ENCODE data around the gene SLC44A4.
"Not testable (repeated sequence)": the region's sequence is repeated elsewhere in the genome, so short reads cannot be mapped to it uniquely, and the experiment has no call there.

SLC44A4 gene

GRCh38 chr6:31857774-31858173 lies 21.0 kb downstream of the SLC44A4 start:
- H4K8ac ChIP-seq (ENCODE audit: low read depth, low read length); H3K79me1 ChIP-seq (ENCODE audit: low read length); H3K79me2 ChIP-seq (ENCODE audit: control insufficient read depth, insufficient read depth, low read length, poor library complexity); H3K4me2 ChIP-seq (ENCODE audit: low read length); H3K27ac ChIP-seq (ENCODE audit: low read depth, low read length); H4K12ac ChIP-seq (ENCODE audit: low read depth, low read length); H3K27me3 ChIP-seq (ENCODE audit: insufficient read depth, low read length); H2BK5ac ChIP-seq (ENCODE audit: low read depth, low read length, poor library complexity); H3K9me3 ChIP-seq (ENCODE audit: insufficient read depth, low read depth, low read length); DNase-seq; H3K23ac ChIP-seq (ENCODE audit: low read length); H3K4ac ChIP-seq (ENCODE audit: low read depth, low read length); H4K91ac ChIP-seq (ENCODE audit: low read depth, low read length); H2AK5ac ChIP-seq (ENCODE audit: low read length); H2BK120ac ChIP-seq (ENCODE audit: insufficient read depth, low read length, poor library complexity); H3K18ac ChIP-seq (ENCODE audit: low read length); H3K4me1 ChIP-seq (ENCODE audit: control insufficient read depth in 1 of 2, insufficient read depth in 2 of 2, low read length in 2 of 2); H3K14ac ChIP-seq (ENCODE audit: low read length); H3K4me3 ChIP-seq (ENCODE audit: low read depth, low read length); H2BK12ac ChIP-seq (ENCODE audit: low read length); H2AFZ ChIP-seq (ENCODE audit: insufficient read depth, low read length, poor library complexity); H3K9ac ChIP-seq (ENCODE audit: low read length): not testable (repeated sequence)
- peaks cover 27 to 32% of the 10 kb centered on the region in 2 experiments for H3K36me3 ChIP-seq (ENCODE audit: control insufficient read depth in 1 of 2, insufficient read depth in 2 of 2, low read length in 2 of 2)
- WGBS (ENCODE audit: extremely low coverage, insufficient coverage, insufficient read length): no CpG with 5 or more reads among the region's 8 CpGs

- H4K12ac ChIP-seq (ENCODE audit: low read depth, low read length); H3K4me2 ChIP-seq (ENCODE audit: low read length); H3K4me3 ChIP-seq (ENCODE audit: low read depth, low read length); H3K4ac ChIP-seq (ENCODE audit: low read depth, low read length); H3K27ac ChIP-seq (ENCODE audit: low read depth, low read length); H4K8ac ChIP-seq (ENCODE audit: low read depth, low read length); H2BK12ac ChIP-seq (ENCODE audit: low read length); H2AFZ ChIP-seq (ENCODE audit: insufficient read depth, low read length, poor library complexity); H3K18ac ChIP-seq (ENCODE audit: low read length); H3K4me1 ChIP-seq (ENCODE audit: control insufficient read depth in 1 of 2, insufficient read depth in 2 of 2, low read length in 2 of 2); H3K79me2 ChIP-seq (ENCODE audit: control insufficient read depth, insufficient read depth, low read length, poor library complexity); H3K23ac ChIP-seq (ENCODE audit: low read length); H4K91ac ChIP-seq (ENCODE audit: low read depth, low read length); H2AK5ac ChIP-seq (ENCODE audit: low read length); H3K79me1 ChIP-seq (ENCODE audit: low read length); H2BK5ac ChIP-seq (ENCODE audit: low read depth, low read length, poor library complexity); H2BK120ac ChIP-seq (ENCODE audit: insufficient read depth, low read length, poor library complexity); H3K36me3 ChIP-seq (ENCODE audit: control insufficient read depth in 1 of 2, insufficient read depth in 2 of 2, low read length in 2 of 2); H3K9me3 ChIP-seq (ENCODE audit: insufficient read depth, low read depth, low read length); H3K27me3 ChIP-seq (ENCODE audit: insufficient read depth, low read length); H3K14ac ChIP-seq (ENCODE audit: low read length); DNase-seq; H3K9ac ChIP-seq (ENCODE audit: low read length): not testable (repeated sequence)
- no CpG with 5 or more reads among the region's 35 CpGs for WGBS (ENCODE audit: extremely low coverage, insufficient coverage, insufficient read length)
Observed at GRCh38 chr6:31851980-31852718, 26.6 kb downstream of the SLC44A4 start.

- Histone ChIP-seq H4K91ac (ENCODE audit: low read depth, low read length) (no peak overlapping the region), H3K18ac (ENCODE audit: low read length) (no peak overlapping the region), H3K23ac (ENCODE audit: low read length) (no peak overlapping the region), H2BK12ac (ENCODE audit: low read length) (no peak overlapping the region), H3K9me3 (ENCODE audit: insufficient read depth, low read depth, low read length) (no peaks in the 10 kb centered on the region), H2AFZ (ENCODE audit: insufficient read depth, low read length, poor library complexity) (no peak overlapping the region), H3K4me3 (ENCODE audit: low read depth, low read length) (no peak overlapping the region), H3K27ac (ENCODE audit: low read depth, low read length) (no peak overlapping the region), H2BK120ac (ENCODE audit: insufficient read depth, low read length, poor library complexity) (no peak overlapping the region), H3K9ac (ENCODE audit: low read length) (no peak overlapping the region), H2AK5ac (ENCODE audit: low read length) (no peak overlapping the region), H3K4me1 (ENCODE audit: control insufficient read depth in 1 of 2, insufficient read depth in 2 of 2, low read length in 2 of 2) (peaks cover 0 to 4% of the 10 kb centered on the region in 2 experiments), H2BK5ac (ENCODE audit: low read depth, low read length, poor library complexity) (no peak overlapping the region), H3K36me3 (ENCODE audit: control insufficient read depth in 1 of 2, insufficient read depth in 2 of 2, low read length in 2 of 2) (peaks cover 0 to 3% of the 10 kb centered on the region in 2 experiments), H4K8ac (ENCODE audit: low read depth, low read length) (no peak overlapping the region), H3K27me3 (ENCODE audit: insufficient read depth, low read length) (no peaks in the 10 kb centered on the region), H3K4me2 (ENCODE audit: low read length) (no peak overlapping the region), H3K14ac (ENCODE audit: low read length) (no peak overlapping the region), H3K79me2 (ENCODE audit: control insufficient read depth, insufficient read depth, low read length, poor library complexity) (no peaks in the 10 kb centered on the region), H3K79me1 (ENCODE audit: low read length) (no peaks in the 10 kb centered on the region), H3K4ac (ENCODE audit: low read depth, low read length) (no peak overlapping the region), H4K12ac (ENCODE audit: low read depth, low read length) (no peak overlapping the region)
- no CpG with 5 or more reads among the region's 2 CpGs for WGBS (ENCODE audit: extremely low coverage, insufficient coverage, insufficient read length)
- DNase-seq: no peak
Observed at GRCh38 chr6:31851485-31851832, 27.3 kb downstream of the SLC44A4 start.

- H3K4me2 ChIP-seq (ENCODE audit: low read length): no peak overlapping the region
- no CpG with 5 or more reads among the region's 2 CpGs for WGBS (ENCODE audit: extremely low coverage, insufficient coverage, insufficient read length)
- no peak overlapping the region for H3K23ac ChIP-seq (ENCODE audit: low read length)
- H3K4me1 ChIP-seq (ENCODE audit: control insufficient read depth in 1 of 2, insufficient read depth in 2 of 2, low read length in 2 of 2): peaks cover 0 to 4% of the 10 kb centered on the region in 2 experiments
- DNase-seq: no peak
- H3K79me1 ChIP-seq (ENCODE audit: low read length): no peaks in the 10 kb centered on the region
- H4K8ac ChIP-seq (ENCODE audit: low read depth, low read length): no peak overlapping the region
- no peak overlapping the region for H2AK5ac ChIP-seq (ENCODE audit: low read length)
- H2BK12ac ChIP-seq (ENCODE audit: low read length): no peak overlapping the region
- no peak overlapping the region for H2BK120ac ChIP-seq (ENCODE audit: insufficient read depth, low read length, poor library complexity)
- H3K27ac ChIP-seq (ENCODE audit: low read depth, low read length): no peak overlapping the region
- no peaks in the 10 kb centered on the region for H3K79me2 ChIP-seq (ENCODE audit: control insufficient read depth, insufficient read depth, low read length, poor library complexity)
- no peak overlapping the region for H3K4ac ChIP-seq (ENCODE audit: low read depth, low read length)
- no peak overlapping the region for H3K18ac ChIP-seq (ENCODE audit: low read length)
- H3K14ac ChIP-seq (ENCODE audit: low read length): no peak overlapping the region
- no peaks in the 10 kb centered on the region for H3K9me3 ChIP-seq (ENCODE audit: insufficient read depth, low read depth, low read length)
- H4K12ac ChIP-seq (ENCODE audit: low read depth, low read length): no peak overlapping the region
- H3K9ac ChIP-seq (ENCODE audit: low read length): no peak overlapping the region
- no peak overlapping the region for H4K91ac ChIP-seq (ENCODE audit: low read depth, low read length)
- H3K27me3 ChIP-seq (ENCODE audit: insufficient read depth, low read length): no peaks in the 10 kb centered on the region
- H2BK5ac ChIP-seq (ENCODE audit: low read depth, low read length, poor library complexity): no peak overlapping the region
- H2AFZ ChIP-seq (ENCODE audit: insufficient read depth, low read length, poor library complexity): no peak overlapping the region
- peaks cover 0 to 5% of the 10 kb centered on the region in 2 experiments for H3K36me3 ChIP-seq (ENCODE audit: control insufficient read depth in 1 of 2, insufficient read depth in 2 of 2, low read length in 2 of 2)
- no peak overlapping the region for H3K4me3 ChIP-seq (ENCODE audit: low read depth, low read length)
Observed at GRCh38 chr6:31850765-31851484, 27.9 kb downstream of the SLC44A4 start.

Measured in trophoblast cell (in vitro differentiated cells and primary cell).